ENCODE results near the gene TLNRD1.

TLNRD1 gene

GRCh38 chr15:81001152-81002008 is 657 bp downstream of the TLNRD1 start:
- Histone ChIP-seq H3K9me3 (ENCODE audit: control insufficient read depth in 1 of 2, low read length in 2 of 2) (peaks cover under 1% of the 10 kb centered on the region in 2 donors), H3K27ac (ENCODE audit: low read depth, low read length) (peak overlapping the region; percentile 97), H3K4me1 (ENCODE audit: control insufficient read depth in 1 of 2, insufficient read depth in 2 of 2, low read length in 2 of 2) (peaks cover 13 to 22% of the 10 kb centered on the region in 2 donors)

DNA sequence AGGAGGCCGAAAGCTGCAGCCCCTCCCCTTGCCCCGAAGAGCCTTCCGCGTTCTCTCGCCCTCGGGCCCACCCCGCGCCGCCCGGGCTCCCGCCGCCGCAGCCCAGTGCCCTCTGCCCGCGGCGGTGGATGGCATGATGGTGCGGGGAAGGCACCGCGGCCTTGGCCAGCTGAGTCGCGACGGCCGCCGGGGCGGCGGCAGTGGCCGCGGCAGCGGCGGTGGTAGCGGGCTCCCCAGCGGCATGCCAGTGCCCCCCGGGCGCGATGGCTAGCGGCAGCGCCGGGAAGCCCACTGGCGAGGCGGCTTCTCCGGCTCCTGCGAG is 1.2 kb downstream of the TLNRD1 start:
- H3K27ac ChIP-seq (ENCODE audit: low read depth, low read length), result peak overlapping the region; percentile 97

More at GRCh38 chr15:81001152-81002008, 657 bp downstream of the TLNRD1 start:
- peaks cover 0 to 7% of the 10 kb centered on the region in 2 donors for H3K36me3 ChIP-seq (ENCODE audit: control insufficient read depth in 1 of 2, insufficient read depth in 2 of 2, low read length in 2 of 2)
- no peaks in the 10 kb centered on the region for H3K27me3 ChIP-seq (ENCODE audit: control insufficient read depth in 1 of 2, insufficient read depth in 2 of 2, low read length in 2 of 2)
- peak overlapping the region; percentile 64 to 96 for H3K9ac ChIP-seq (ENCODE audit: low read depth in 1 of 2, low read length in 2 of 2)
- peak overlapping the region; percentile 90 for H3K4me3 ChIP-seq (ENCODE audit: low read depth in 1 of 2, low read length in 2 of 2)

DNA sequence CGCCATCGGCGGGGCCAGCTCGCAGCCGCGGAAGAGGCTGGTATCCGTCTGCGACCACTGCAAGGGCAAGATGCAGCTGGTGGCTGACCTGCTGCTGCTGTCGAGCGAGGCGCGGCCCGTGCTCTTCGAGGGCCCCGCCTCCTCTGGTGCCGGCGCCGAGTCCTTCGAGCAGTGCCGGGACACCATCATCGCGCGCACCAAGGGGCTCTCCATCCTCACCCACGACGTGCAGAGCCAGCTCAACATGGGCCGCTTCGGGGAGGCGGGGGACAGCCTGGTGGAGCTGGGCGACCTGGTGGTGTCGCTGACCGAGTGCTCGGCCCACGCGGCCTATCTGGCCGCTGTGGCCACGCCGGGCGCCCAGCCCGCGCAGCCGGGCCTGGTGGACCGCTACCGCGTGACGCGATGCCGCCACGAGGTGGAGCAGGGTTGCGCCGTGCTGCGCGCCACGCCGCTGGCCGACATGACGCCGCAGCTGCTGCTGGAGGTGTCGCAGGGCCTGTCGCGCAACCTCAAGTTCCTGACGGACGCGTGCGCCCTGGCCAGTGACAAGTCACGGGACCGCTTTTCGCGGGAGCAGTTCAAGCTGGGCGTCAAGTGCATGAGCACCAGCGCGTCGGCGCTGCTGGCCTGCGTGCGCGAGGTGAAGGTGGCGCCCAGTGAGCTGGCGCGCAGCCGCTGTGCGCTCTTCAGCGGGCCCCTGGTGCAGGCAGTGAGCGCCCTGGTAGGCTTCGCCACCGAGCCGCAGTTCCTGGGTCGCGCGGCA is 1.8 kb downstream of the TLNRD1 start:
- peak overlapping the region; percentile 51 to 96 for H3K9ac ChIP-seq (ENCODE audit: low read depth in 1 of 2, low read length in 2 of 2)

More for the DNA sequence above, 1.2 kb downstream of the TLNRD1 start:
- no peaks in the 10 kb centered on the region for H3K9me3 ChIP-seq (ENCODE audit: control insufficient read depth in 1 of 2, low read length in 2 of 2)
- H3K4me1 ChIP-seq (ENCODE audit: control insufficient read depth in 1 of 2, insufficient read depth in 2 of 2, low read length in 2 of 2), result peaks cover 13 to 22% of the 10 kb centered on the region in 2 donors
- H3K4me3 ChIP-seq (ENCODE audit: low read depth in 1 of 2, low read length in 2 of 2), result peak overlapping the region; percentile 90
- peak overlapping the region; percentile 51 to 96 for H3K9ac ChIP-seq (ENCODE audit: low read depth in 1 of 2, low read length in 2 of 2)
- H3K27me3 ChIP-seq (ENCODE audit: control insufficient read depth in 1 of 2, insufficient read depth in 2 of 2, low read length in 2 of 2), result no peaks in the 10 kb centered on the region
- peaks cover 0 to 7% of the 10 kb centered on the region in 2 donors for H3K36me3 ChIP-seq (ENCODE audit: control insufficient read depth in 1 of 2, insufficient read depth in 2 of 2, low read length in 2 of 2)

GRCh38 chr15:81003097-81003350 is 2.3 kb downstream of the TLNRD1 start:
- Histone ChIP-seq H3K27me3 (ENCODE audit: control insufficient read depth in 1 of 2, insufficient read depth in 2 of 2, low read length in 2 of 2) (no peaks in the 10 kb centered on the region), H3K9ac (ENCODE audit: low read depth in 1 of 2, low read length in 2 of 2) (no peak overlapping the region), H3K36me3 (ENCODE audit: control insufficient read depth in 1 of 2, insufficient read depth in 2 of 2, low read length in 2 of 2) (peaks cover 0 to 7% of the 10 kb centered on the region in 2 donors), H3K4me3 (ENCODE audit: low read depth in 1 of 2, low read length in 2 of 2) (peak overlapping the region in 1 of 2 donors; percentile 90), H3K9me3 (ENCODE audit: control insufficient read depth in 1 of 2, low read length in 2 of 2) (no peaks in the 10 kb centered on the region), H3K27ac (ENCODE audit: low read depth, low read length) (no peak overlapping the region), H3K4me1 (ENCODE audit: control insufficient read depth in 1 of 2, insufficient read depth in 2 of 2, low read length in 2 of 2) (peaks cover 13 to 22% of the 10 kb centered on the region in 2 donors)

More for the DNA sequence above, 1.8 kb downstream of the TLNRD1 start:
- Histone ChIP-seq H3K4me1 (ENCODE audit: control insufficient read depth in 1 of 2, insufficient read depth in 2 of 2, low read length in 2 of 2) (peaks cover 13 to 22% of the 10 kb centered on the region in 2 donors), H3K27ac (ENCODE audit: low read depth, low read length) (peak overlapping the region; percentile 97), H3K9me3 (ENCODE audit: control insufficient read depth in 1 of 2, low read length in 2 of 2) (no peaks in the 10 kb centered on the region), H3K4me3 (ENCODE audit: low read depth in 1 of 2, low read length in 2 of 2) (peak overlapping the region; percentile 90), H3K27me3 (ENCODE audit: control insufficient read depth in 1 of 2, insufficient read depth in 2 of 2, low read length in 2 of 2) (no peaks in the 10 kb centered on the region), H3K36me3 (ENCODE audit: control insufficient read depth in 1 of 2, insufficient read depth in 2 of 2, low read length in 2 of 2) (peaks cover 0 to 7% of the 10 kb centered on the region in 2 donors)

DNA sequence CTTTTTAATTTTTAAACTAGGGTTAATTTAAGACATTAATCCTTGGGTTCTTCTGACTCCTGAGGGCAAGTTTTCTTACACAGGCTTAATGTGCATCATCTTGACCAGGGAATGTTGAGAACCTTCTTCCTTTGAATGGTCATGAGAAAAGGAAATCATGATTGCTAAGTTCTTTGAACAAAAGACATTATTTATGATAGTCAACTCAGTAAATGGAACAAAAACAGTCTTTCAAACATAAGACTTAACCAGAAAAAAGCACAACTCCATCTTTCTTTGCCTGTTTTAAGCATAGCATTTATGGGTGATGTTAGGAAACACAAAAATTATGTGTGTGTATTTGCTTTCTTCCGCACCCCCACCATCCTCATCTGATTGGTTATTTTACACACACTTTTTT is 5.4 kb downstream of the TLNRD1 start:
- no peak overlapping the region for H3K9ac ChIP-seq (ENCODE audit: low read depth in 1 of 2, low read length in 2 of 2)
- H3K27ac ChIP-seq (ENCODE audit: low read depth, low read length), result no peak overlapping the region
- peaks cover 8 to 12% of the 10 kb centered on the region in 2 donors for H3K4me1 ChIP-seq (ENCODE audit: control insufficient read depth in 1 of 2, insufficient read depth in 2 of 2, low read length in 2 of 2)
- peaks cover 0 to 7% of the 10 kb centered on the region in 2 donors for H3K36me3 ChIP-seq (ENCODE audit: control insufficient read depth in 1 of 2, insufficient read depth in 2 of 2, low read length in 2 of 2)
- H3K9me3 ChIP-seq (ENCODE audit: control insufficient read depth in 1 of 2, low read length in 2 of 2), result no peaks in the 10 kb centered on the region
- no peaks in the 10 kb centered on the region for H3K27me3 ChIP-seq (ENCODE audit: control insufficient read depth in 1 of 2, insufficient read depth in 2 of 2, low read length in 2 of 2)
- no peak overlapping the region for H3K4me3 ChIP-seq (ENCODE audit: low read depth in 1 of 2, low read length in 2 of 2)

GRCh38 chr15:81007428-81008064 is 6.8 kb downstream of the TLNRD1 start:
- H3K27me3 ChIP-seq (ENCODE audit: control insufficient read depth in 1 of 2, insufficient read depth in 2 of 2, low read length in 2 of 2), result no peaks in the 10 kb centered on the region
- H3K4me1 ChIP-seq (ENCODE audit: control insufficient read depth in 1 of 2, insufficient read depth in 2 of 2, low read length in 2 of 2), result peaks cover 5 to 11% of the 10 kb centered on the region in 2 donors
- H3K9ac ChIP-seq (ENCODE audit: low read depth in 1 of 2, low read length in 2 of 2), result no peak overlapping the region
- no peak overlapping the region for H3K27ac ChIP-seq (ENCODE audit: low read depth, low read length)
- H3K9me3 ChIP-seq (ENCODE audit: control insufficient read depth in 1 of 2, low read length in 2 of 2), result no peaks in the 10 kb centered on the region
- H3K4me3 ChIP-seq (ENCODE audit: low read depth in 1 of 2, low read length in 2 of 2), result no peak overlapping the region
- H3K36me3 ChIP-seq (ENCODE audit: control insufficient read depth in 1 of 2, insufficient read depth in 2 of 2, low read length in 2 of 2), result peaks cover 0 to 7% of the 10 kb centered on the region in 2 donors

DNA sequence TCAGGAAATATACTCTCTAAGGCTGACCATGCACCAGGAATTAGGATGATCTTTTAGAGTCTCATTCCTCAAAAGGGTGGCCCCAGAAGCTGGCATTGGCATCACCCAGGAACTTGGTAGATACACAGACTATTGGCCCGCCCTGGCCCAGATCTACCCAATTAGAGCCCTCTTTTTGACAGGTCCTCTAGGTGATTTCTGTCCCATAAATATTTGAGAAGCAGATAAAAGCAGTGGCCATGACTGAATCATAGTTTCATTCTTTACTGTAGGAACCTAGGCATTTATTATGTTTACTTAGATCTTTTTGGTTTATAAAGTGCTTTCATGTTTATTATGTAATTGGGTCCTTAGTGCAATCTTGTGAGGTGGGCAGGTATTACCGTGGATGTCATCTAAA is 7.6 kb downstream of the TLNRD1 start:
- H3K4me1 ChIP-seq (ENCODE audit: control insufficient read depth in 1 of 2, insufficient read depth in 2 of 2, low read length in 2 of 2), result peaks cover 0 to 4% of the 10 kb centered on the region in 2 donors
- no peaks in the 10 kb centered on the region for H3K9me3 ChIP-seq (ENCODE audit: control insufficient read depth in 1 of 2, low read length in 2 of 2)
- no peak overlapping the region for H3K4me3 ChIP-seq (ENCODE audit: low read depth in 1 of 2, low read length in 2 of 2)
- no peaks in the 10 kb centered on the region for H3K27me3 ChIP-seq (ENCODE audit: control insufficient read depth in 1 of 2, insufficient read depth in 2 of 2, low read length in 2 of 2)
- H3K27ac ChIP-seq (ENCODE audit: low read depth, low read length), result no peak overlapping the region
- no peaks in the 10 kb centered on the region for H3K36me3 ChIP-seq (ENCODE audit: control insufficient read depth in 1 of 2, insufficient read depth in 2 of 2, low read length in 2 of 2)
- H3K9ac ChIP-seq (ENCODE audit: low read depth in 1 of 2, low read length in 2 of 2), result no peak overlapping the region

GRCh38 chr15:81010086-81010485 is 9.4 kb downstream of the TLNRD1 start:
- H3K9ac ChIP-seq (ENCODE audit: low read depth in 1 of 2, low read length in 2 of 2), result no peak overlapping the region

GRCh38 chr15:81011593-81011992 is 10.9 kb downstream of the TLNRD1 start:
- no peak overlapping the region for H3K27ac ChIP-seq (ENCODE audit: low read depth, low read length)
- no peak overlapping the region for H3K4me3 ChIP-seq (ENCODE audit: low read depth in 1 of 2, low read length in 2 of 2)
- no peaks in the 10 kb centered on the region for H3K36me3 ChIP-seq (ENCODE audit: control insufficient read depth in 1 of 2, insufficient read depth in 2 of 2, low read length in 2 of 2)
- peaks cover 0 to 3% of the 10 kb centered on the region in 2 donors for H3K4me1 ChIP-seq (ENCODE audit: control insufficient read depth in 1 of 2, insufficient read depth in 2 of 2, low read length in 2 of 2)
- no peaks in the 10 kb centered on the region for H3K9me3 ChIP-seq (ENCODE audit: control insufficient read depth in 1 of 2, low read length in 2 of 2)
- H3K27me3 ChIP-seq (ENCODE audit: control insufficient read depth in 1 of 2, insufficient read depth in 2 of 2, low read length in 2 of 2), result no peaks in the 10 kb centered on the region
- no peak overlapping the region for H3K9ac ChIP-seq (ENCODE audit: low read depth in 1 of 2, low read length in 2 of 2)

More at GRCh38 chr15:81010086-81010485, 9.4 kb downstream of the TLNRD1 start:
- H3K27ac ChIP-seq (ENCODE audit: low read depth, low read length), result no peak overlapping the region
- H3K9me3 ChIP-seq (ENCODE audit: control insufficient read depth in 1 of 2, low read length in 2 of 2), result no peaks in the 10 kb centered on the region
- H3K36me3 ChIP-seq (ENCODE audit: control insufficient read depth in 1 of 2, insufficient read depth in 2 of 2, low read length in 2 of 2), result no peaks in the 10 kb centered on the region
- no peaks in the 10 kb centered on the region for H3K27me3 ChIP-seq (ENCODE audit: control insufficient read depth in 1 of 2, insufficient read depth in 2 of 2, low read length in 2 of 2)
- H3K4me3 ChIP-seq (ENCODE audit: low read depth in 1 of 2, low read length in 2 of 2), result no peak overlapping the region
- peaks cover 0 to 3% of the 10 kb centered on the region in 2 donors for H3K4me1 ChIP-seq (ENCODE audit: control insufficient read depth in 1 of 2, insufficient read depth in 2 of 2, low read length in 2 of 2)

DNA sequence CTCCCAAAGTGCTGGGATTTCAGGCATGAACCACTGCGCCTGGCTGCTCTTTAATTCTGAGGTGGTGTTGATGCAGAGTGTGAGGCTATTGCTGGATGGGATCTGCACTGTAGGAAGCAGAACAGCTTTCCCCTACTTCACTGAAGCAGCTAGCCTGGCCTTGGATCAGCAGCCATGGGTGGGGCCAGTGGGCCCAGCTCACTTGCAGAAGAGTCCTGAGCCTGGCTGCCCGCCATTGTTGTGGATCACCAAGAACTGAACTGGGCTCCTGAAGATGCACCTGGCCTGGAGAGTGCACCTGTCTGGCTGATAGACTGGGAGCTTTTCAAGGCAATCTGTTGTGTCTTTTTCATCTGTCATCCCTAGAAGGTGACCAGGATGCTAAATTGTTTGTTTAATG is 11.9 kb downstream of the TLNRD1 start:
- Histone ChIP-seq H3K4me1 (ENCODE audit: control insufficient read depth in 1 of 2, insufficient read depth in 2 of 2, low read length in 2 of 2) (peaks cover 0 to 3% of the 10 kb centered on the region in 2 donors), H3K27me3 (ENCODE audit: control insufficient read depth in 1 of 2, insufficient read depth in 2 of 2, low read length in 2 of 2) (no peaks in the 10 kb centered on the region), H3K9ac (ENCODE audit: low read depth in 1 of 2, low read length in 2 of 2) (no peak overlapping the region), H3K9me3 (ENCODE audit: control insufficient read depth in 1 of 2, low read length in 2 of 2) (no peaks in the 10 kb centered on the region), H3K36me3 (ENCODE audit: control insufficient read depth in 1 of 2, insufficient read depth in 2 of 2, low read length in 2 of 2) (no peaks in the 10 kb centered on the region), H3K27ac (ENCODE audit: low read depth, low read length) (no peak overlapping the region), H3K4me3 (ENCODE audit: low read depth in 1 of 2, low read length in 2 of 2) (no peak overlapping the region)
